Raji (cell line): ENCODE results near the gene TLX3.

Source experiments
- POLR2A ChIP-seq: IDR thresholded peaks from 2 replicates; pipeline ENCODE4 v1.6.1; 2011; ENCODE audit warnings: low read depth, low read length, control low read depth; ENCODE audit not compliant: insufficient read depth

TLX3 gene

GRCh38 chr5:171308453-171309275, at the start of gene TLX3:
Gene TLX3, plus strand, starts transcription at chr5:171309248. Its CDS starts 118 bp downstream, at chr5:171309366.
- TF ChIP-seq POLR2A, result no peak

- no peak for TF ChIP-seq POLR2A
These were observed 47.7 kb upstream of the TLX3 start for GRCh38 chr5:171261361-171261760.

- TF ChIP-seq POLR2A, result no peak
These were observed 47.1 kb upstream of the TLX3 start for GRCh38 chr5:171261904-171262303.

GRCh38 chr5:171263181-171263580, 45.9 kb upstream of the TLX3 start:
- TF ChIP-seq POLR2A, result no peak

- TF ChIP-seq POLR2A, result no peak
These were observed 44.2 kb upstream of the TLX3 start for GRCh38 chr5:171264843-171265242.

GRCh38 chr5:171268700-171269620, 40.1 kb upstream of the TLX3 start:
- no peak for TF ChIP-seq POLR2A

- TF ChIP-seq POLR2A, result no peak
These were observed 39.3 kb upstream of the TLX3 start for GRCh38 chr5:171269717-171270116.

GRCh38 chr5:171270136-171270535, 38.9 kb upstream of the TLX3 start:
- no peak for TF ChIP-seq POLR2A

GRCh38 chr5:171271798-171272197, 37.2 kb upstream of the TLX3 start:
- no peak for TF ChIP-seq POLR2A

GRCh38 chr5:171272996-171273970, 35.8 kb upstream of the TLX3 start:
- no peak for TF ChIP-seq POLR2A

- no peak for TF ChIP-seq POLR2A
These were observed 33.1 kb upstream of the TLX3 start for GRCh38 chr5:171275841-171276544.

GRCh38 chr5:171283753-171284152, 25.3 kb upstream of the TLX3 start:
- no peak for TF ChIP-seq POLR2A

GRCh38 chr5:171285465-171285864, 23.6 kb upstream of the TLX3 start:
- TF ChIP-seq POLR2A, result no peak

- TF ChIP-seq POLR2A, result no peak
These were observed 21.0 kb upstream of the TLX3 start for GRCh38 chr5:171288066-171288465.
